RWPE1 (cell line): ENCODE results near the gene ARNT2.

Source experiments
- CTCF ChIA-PET: fragments of 350-600 bp; sonication (Branson Sonifier 250); formaldehyde crosslinking; extraction: SDS; loops from one replicate; lab custom pipeline; 2021; lab: Yijun Ruan, JAX
- POLR2A ChIA-PET: fragments of 400-600 bp; formaldehyde crosslinking; extraction: SDS; loops from one replicate; lab custom pipeline; 2020; ENCODE audit warnings: antibody characterized with exemption; ENCODE audit not compliant: low non-redundant PET; lab: Yijun Ruan, JAX
- DNase-seq: peaks from one replicate; pipeline ENCODE4 v3.0.0; 2012; ENCODE audit warnings: low spot score
- H3K27ac ChIP-seq: fragments of 450-650 bp; 2 replicates; pipeline ENCODE4 v1.5.1; 2017
- CTCF ChIP-seq: fragments of 450-650 bp; conservative IDR thresholded peaks from 2 replicates; pipeline ENCODE4 v1.5.1; 2017; ENCODE audit warnings: low read depth, mild to moderate bottlenecking

The ARNT2 gene

GRCh38 chr15:80404761-80405553 is 775 bp downstream of the ARNT2 start:
- ChIA-PET CTCF (interaction anchor here (0.7 kb wide), 2 partner anchors 552 to 750 kb away, joined by 3 read pairs; no protein-coding TSS in a partner anchor), POLR2A (no interaction called here)
- H3K27ac ChIP-seq = no peak overlapping the region
- TF ChIP-seq CTCF = no peak
- DNase-seq = no peak

- DNase-seq = no peak
- no peak for TF ChIP-seq CTCF
- POLR2A ChIA-PET = no interaction called here
- H3K27ac ChIP-seq = no peak overlapping the region
- CTCF ChIA-PET = no interaction called here
These were observed 1.3 kb downstream of the ARNT2 start for GRCh38 chr15:80405554-80405850.

GRCh38 chr15:80405970-80406369 is 1.8 kb downstream of the ARNT2 start:
- no peak for DNase-seq
- no peak for TF ChIP-seq CTCF
- no peak overlapping the region for H3K27ac ChIP-seq
- ChIA-PET POLR2A (no interaction called here), CTCF (no interaction called here)

- no peak overlapping the region for H3K27ac ChIP-seq
- ChIA-PET CTCF (interaction anchor here (0.6 kb wide), 1 partner anchor 44 kb away, joined by 3 read pairs; no protein-coding TSS in a partner anchor), POLR2A (no interaction called here)
- TF ChIP-seq CTCF = no peak
- no peak for DNase-seq
These were observed 7.7 kb downstream of the ARNT2 start for GRCh38 chr15:80411788-80412288.

GRCh38 chr15:80414546-80415357 is 10.6 kb downstream of the ARNT2 start:
- H3K27ac ChIP-seq = no peak overlapping the region
- ChIA-PET POLR2A (no interaction called here), CTCF (no interaction called here)
- TF ChIP-seq CTCF = no peak
- DNase-seq = no peak

- POLR2A ChIA-PET = no interaction called here
- no peak for DNase-seq
- CTCF ChIA-PET = no interaction called here
- TF ChIP-seq CTCF = no peak
- H3K27ac ChIP-seq = no peak overlapping the region
These were observed 11.1 kb downstream of the ARNT2 start for GRCh38 chr15:80415358-80415670.
